Glomerular endothelial cell (primary cell): ENCODE data around the gene PLGRKT. TPM values are rescaled to one million over a fixed set of nuclear protein-coding genes. Genes with fewer than 3 reads are reported as not detected.
"Not testable (repeated sequence)": the region's sequence is repeated elsewhere in the genome, so short reads cannot be mapped to it uniquely, and the experiment has no call there.

Source experiments
- DNase-seq: peaks from one replicate; pipeline ENCODE4 v3.0.0-alpha.2; 2011; ENCODE audit warnings: low read depth, low spot score; ENCODE audit errors: extremely low read depth
- total RNA-seq: library from RNA; depleted of rRNA; stranded (reverse); fragments of >200 nt; gene quantifications from 2 replicates; pipeline ENCODE4 v1.2.3, GENCODE V29; 2015

Gene PLGRKT
- total RNA-seq, 1 donor from 2014 or later: 13.0 TPM

DNA sequence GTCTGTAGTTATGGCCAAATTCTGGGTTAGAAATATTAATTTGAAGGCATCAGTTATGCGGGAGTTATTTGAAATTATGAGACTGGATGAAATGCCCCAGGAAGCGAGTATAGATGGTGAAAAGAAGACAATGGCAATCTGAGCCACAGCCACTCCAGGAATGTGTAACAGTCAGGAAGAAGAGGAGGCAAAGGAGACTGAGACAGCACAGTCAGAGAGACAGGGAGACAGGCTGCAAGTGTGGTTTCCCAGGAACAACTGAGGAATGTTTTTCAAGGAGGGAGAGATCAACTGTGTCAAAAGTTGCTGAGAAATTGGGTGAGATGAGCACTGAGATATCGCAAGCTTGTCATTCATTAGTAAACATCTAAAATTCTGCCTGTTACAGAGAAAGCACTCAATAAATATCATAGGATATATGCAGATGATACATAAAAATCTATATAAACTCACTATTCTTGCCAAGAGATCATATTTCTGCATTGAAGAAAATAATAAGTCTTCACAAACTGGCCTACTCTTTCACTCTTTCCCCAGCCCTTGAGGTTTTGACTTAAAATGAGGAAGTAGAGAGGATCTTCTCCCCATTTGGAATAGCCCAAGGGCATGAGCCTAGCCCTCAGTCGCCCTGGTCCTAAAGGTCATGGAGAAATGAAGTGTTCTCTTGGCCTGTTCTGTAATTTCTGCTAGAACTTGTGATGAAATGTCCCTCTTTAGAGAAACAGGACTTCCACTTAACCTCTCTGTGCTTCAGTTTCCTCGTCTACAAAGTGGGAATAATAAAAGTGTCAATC is 49.5 kb downstream of the PLGRKT start:
- DNase-seq: no peak

DNA sequence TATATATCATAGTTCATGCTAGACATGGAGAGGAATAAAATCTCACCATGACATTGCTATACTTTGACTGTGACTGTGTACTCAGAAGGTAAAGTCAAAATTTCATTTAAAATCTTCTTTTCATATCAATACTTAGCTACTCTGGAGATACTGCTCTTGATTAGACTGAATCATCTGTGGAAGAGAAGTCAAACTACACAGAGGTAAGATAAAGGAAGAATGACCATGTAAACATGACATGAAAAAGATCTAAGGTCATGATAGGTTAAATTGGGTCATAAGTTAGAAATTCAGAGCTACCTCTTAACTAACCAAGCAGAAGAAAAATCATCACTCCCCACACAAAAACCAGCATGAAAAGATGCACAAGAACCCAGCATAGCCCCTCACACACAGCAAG is 53.3 kb downstream of the PLGRKT start:
- DNase-seq: no peak

DNA sequence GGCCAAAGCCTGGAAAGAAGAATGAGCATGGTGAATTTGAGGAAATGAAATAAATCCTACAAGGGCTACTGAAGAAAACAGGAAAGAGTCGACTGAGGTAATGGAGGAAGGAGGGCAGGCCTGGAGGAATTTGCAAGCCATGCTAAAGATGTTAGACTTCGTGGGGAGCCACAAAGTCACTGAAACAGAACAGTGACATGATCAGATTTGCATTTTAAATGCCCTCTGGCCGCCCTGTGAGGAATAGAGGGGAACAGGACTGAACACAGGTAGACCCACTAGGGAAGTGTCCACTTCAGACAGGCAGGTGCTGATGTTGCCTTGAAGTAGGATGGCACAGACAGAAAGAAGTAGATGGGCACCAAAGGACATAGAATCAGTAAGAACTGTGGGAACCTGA is 55.2 kb downstream of the PLGRKT start:
- DNase-seq: no peak

DNA sequence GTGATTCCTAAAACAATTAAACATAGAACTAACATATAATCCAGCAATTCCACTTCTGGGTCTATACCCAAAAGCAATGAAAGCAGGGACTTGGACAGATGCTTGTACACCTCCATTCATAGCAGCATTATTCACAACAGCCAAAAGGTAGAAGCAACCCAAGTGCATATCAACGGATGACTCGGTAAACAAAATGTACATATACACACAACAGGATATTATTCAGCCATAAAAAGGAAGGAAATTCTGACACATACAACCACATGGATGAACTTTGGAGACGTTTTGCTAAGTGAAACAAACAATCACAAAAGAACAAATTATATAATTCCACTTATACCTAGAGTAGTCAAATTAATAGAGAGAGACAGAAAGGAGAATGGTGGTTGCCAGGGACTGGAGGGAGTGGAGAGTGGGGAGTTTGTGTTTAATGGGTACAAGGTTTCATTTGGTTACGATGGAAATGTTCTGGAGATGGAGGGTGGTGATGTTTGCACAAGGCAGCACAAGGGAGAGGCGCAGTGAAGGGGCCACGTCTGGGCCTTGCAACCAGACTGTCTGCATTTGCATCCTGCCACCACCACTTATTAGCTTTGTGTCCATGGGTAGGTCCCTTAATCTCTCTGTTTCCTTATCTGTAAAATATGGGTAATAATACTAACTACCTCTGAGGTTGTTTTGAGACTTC is 61.8 kb downstream of the PLGRKT start:
- peak; percentile 66 for DNase-seq

DNA sequence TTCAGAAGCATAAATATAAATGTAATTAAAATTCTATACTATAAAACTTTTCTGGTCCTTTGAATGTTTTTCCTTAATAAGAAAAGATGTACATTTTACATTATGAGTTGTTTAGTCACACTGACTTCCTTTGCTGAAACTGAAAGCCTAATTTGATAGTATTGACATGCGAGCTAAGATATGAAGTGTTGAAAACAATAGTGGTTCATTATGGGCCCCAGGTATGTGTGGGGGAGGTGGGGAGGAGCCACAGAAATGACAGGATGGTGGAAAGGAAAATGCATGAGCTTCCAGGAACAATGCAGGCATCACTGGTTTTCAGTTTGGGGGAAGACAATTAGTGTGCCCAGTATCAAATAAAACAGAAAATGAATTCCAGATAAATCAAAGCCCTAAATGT is 62.6 kb downstream of the PLGRKT start:
- DNase-seq: no peak

DNA sequence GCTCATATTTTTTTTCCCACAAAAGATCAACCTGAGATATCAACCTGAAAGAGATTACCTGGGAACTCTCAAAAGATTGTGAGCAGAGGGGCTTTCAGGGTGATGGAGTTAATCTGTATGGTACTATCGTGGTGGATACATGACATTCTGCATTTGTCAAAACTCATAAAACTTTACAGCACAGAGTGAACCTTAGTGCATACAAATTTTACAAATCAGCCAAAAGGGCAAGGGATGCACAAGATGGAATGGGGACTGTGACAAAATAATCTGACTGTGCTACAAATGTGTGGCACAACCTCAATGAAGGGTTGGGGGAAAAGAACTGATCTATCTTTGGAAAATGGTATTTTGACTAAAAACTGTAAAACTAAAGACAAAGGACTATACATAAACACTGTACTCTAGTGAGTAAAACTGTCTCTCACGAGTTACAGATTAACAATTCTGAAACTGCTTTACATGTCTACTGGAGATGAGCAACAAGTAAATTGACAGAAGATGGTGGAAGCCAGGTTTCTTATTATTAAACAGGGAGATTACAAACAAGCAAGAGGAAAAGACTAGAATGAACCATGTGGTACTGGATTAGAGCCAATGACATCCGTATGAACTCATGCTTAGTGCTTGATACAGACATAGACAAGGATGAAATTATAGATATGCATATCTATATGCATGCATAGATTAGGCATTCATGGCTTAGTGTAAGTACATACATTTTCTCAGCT is 73.3 kb downstream of the PLGRKT start:
- no peak for DNase-seq

DNA sequence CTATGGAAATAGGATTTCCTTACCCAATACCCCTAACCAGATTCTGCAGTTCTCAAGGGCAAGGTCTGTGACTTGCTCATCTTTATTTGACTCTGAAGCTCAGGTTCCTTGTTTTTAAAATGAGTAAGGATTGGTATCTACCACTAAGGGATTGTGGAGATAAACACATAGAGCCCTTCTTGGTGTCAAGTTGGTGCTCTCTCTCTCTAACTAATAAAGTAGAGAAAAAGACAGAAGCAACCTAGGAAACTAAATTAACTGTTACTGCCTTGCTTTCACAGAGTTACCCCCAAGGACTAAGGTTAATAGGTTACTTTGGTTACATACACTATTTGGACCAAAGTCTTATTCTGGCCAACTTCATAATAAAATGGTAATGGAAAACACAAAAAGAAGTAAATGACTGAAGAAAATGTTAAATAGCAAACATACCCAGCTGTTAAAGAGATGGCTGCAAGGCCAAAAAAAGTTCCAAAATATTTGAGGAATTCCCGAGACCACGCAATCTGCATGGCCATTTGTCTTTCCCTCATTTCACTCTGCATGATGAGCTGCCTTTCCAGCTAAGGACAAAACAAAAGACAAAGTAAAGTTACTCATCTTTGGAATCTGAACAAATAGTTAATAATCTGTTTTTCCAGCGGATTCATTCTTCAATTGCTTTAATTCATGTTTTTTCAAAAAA is 76.3 kb downstream of the PLGRKT start:
- DNase-seq: no peak

DNA sequence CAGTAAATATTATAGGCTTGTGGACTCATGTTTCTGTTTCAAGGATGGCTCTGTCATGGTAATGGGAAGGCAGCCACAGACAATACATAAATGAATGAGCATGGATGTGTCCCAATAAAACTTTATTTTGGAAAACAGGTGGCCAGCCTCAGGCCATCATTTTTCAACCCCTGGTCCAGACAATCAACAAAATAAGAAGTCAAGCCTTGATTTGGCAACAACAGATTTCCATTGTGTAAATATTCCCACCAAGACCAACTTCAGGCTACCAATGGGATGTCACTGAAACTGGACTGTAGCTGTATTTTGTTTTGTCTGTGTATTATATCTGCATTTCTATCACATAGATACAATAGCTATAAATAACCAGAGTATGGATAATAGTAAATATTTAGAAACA is 77.4 kb downstream of the PLGRKT start:
- no peak for DNase-seq

DNA sequence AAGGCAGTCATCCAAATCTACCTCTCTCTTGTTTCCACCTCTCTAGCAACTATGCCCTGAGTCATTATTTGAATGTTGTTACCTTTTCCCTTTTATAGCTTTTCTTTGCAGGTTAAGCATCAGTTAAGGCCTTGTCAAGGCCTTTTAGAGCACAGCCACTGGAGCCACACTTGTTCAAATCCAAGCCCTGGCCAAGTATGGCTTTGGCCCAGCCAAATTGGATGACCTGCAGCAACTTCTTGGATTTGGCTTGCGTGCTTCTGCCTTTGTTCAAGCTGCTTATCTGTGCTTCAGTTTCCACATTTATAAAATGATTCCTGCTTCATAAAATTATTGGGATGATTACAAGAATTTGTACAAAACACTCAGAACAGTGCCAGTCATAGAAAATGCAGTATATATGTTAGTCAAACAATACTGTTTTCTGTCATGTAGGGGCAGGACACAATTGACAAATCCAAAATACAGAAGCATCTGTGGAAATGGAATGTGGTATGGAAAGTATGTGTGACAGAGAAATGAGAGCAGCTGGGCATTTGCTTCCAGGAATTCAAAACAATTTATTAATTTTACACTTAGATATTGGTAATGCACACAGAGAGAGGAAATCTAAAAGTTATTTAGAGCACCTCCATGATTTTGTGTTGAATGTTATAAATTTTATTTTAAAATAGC is 80.2 kb downstream of the PLGRKT start:
- DNase-seq: no peak

DNA sequence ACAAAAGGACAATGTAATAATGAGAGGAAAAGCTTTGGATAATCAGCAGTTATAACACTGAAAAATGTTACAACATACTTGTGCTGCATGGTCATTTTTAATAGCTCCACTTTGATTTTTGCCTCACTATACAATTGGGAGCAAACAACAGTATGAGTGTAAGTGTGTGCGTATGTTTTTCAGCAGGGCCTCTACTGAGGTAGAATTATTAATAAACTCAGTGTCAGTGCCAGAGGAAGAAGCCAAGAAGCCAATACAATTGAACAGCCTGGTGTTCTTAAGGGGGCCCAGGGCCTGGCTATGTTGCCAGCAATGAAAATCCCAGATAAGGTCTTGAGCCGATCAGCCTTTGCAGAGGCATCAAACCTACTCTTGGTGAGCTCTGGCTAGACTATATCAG is 81.9 kb downstream of the PLGRKT start:
- no peak for DNase-seq

DNA sequence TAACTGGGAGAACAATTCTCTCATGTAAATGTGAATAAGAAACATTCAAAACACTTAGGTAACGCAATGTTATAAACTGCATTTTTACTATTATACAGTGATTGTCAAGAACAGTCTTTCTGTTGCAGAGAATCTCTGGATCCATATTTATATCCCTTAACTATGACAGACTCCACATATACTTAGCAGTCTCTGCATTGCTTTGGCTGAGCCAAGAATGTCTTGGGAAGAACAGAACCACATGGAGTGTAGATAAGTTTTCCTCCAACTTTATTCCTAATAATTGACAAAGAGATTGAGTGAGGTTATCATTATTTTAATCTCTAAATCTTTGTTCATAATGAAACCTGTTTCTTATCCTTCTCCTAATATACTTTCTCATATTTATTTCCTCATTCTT is 82.5 kb downstream of the PLGRKT start:
- no peak for DNase-seq

DNA sequence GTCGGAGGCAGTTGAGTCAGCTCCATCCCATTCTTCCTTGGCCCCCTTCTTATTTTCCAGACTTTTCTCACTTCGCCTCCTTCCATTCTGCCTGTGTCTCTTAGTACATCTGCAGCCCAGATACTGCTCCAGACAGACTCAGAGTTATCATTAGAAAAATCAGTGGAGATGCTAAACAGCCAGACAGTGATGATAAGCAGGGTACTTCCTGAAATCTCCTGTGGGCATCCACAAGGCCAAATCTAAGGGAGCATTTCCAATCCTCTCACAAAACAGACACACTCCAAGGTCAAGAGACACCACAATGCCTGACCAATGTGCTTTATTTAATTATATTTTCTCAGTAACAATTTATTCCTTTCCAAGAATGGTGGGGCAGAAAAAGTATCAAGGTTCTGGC is 83.5 kb downstream of the PLGRKT start:
- no peak for DNase-seq

DNA sequence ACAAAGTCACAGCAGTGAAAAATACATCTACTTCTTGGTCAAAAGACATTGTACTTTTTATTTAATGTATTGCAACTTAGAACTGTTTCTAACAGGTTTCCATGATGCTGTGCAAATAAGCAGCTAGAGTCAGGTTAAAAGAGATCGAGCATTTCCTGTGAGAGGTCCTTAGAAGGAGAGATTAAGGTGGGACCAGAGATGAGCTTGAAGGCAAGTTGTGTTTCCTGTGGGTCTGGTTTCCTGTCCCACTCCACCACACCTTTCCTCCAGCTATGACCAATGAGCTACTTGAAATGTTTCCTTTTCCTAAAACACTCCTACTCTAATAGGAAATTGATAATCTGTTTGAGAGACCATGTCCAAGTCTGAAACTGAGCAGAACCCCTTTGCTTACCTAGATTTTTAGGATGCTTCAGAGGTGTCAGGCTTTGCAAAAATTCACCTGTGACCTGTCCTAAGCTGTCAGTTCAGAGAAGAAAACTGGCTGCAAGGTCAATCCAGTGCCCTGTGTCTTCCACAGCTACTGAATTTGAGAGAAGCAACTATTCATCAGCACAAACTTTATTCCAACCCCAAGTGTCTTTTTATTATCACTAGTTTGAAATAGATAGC is 85.0 kb downstream of the PLGRKT start:
- no peak for DNase-seq

DNA sequence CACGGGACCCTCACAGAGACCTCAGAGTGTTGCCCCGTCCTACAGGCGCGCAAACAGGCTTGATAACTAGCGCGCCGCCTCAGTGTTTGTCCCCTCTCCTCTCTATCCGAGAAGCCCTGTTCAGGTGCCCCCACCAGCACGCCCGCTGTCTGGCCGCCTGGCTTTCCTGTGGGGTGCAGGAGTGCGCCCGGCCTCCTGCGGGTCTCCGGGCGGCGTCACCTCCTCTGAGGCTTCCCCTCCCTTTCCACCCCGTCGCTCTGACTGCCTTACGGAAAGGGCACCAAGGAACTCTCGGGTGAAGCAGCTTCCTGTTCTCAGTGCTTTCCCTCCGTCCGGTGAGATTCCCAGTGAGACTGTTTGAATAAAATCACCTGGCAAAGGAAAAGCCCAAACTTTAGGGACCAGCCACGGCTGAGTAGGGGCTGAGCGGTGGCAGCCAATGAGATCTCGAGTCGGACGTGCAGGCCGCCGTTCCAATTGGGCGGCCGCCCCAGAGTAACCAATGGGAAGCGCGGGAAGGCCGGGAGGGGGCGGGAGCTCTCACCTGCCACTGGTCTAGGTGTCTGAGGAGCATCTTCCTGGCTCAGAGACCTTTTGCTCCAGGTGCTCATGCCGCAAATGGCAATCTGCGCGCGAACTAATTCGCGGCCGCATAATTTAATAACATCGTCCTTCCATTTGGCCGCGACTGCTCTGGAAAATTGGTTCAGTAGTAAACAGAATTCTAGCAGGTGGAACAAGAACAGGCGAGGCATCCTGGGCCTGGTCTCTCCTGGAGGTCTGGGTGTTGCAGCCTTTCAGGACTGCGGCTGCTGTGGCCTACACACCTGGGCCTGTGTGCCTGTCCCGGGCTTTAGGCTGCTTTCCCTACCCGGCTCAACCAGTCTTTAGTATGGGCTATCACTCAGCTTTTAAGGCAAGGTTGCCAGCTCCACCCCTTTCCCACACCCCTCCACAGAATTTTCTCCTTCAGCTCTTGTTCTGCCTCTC is 98.4 kb downstream of the PLGRKT start, which contains the start of gene RLN1:
Gene RLN1 (minus strand): TSS at position 885 of the 990 bp plus-strand sequence. CDS start 130 bp downstream, at position 755.
- DNase-seq: not testable (repeated sequence)

DNA sequence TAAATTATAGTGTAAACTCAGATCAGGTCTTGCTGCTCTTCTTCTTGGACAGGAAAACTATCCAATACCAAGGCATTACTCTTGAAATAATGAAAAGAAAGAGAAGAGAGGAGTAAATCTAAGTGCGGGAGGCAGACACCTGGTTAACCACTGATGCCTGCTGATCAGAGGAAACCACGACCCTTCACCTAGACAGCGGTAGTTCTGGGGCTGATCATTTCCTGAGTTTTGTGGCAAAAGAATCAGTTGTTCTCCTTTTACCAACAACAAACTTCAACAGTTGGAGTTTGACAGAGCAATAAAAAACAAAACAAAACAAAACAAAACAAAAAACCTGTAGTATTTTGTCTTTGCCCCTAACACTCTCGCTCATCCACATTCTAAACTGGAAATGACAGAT is 101.0 kb downstream of the PLGRKT start:
- DNase-seq: no peak

DNA sequence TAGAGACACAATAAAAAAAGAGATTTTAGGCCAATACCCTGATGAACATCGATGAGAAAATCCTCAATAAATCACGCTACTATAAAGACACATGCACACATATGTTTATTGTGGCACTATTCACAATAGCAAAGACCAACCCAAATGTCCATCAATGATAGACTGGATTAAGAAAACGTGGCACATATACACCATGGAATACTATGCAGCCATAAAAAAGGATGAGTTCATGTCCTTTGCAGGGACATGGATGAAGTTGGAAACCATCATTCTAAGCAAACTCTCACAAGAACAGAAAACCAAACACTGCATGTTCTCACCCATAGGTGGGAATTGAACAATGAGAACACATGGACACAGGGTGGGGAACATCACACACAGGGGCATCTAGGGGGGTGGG is 106.4 kb downstream of the PLGRKT start:
- DNase-seq: not testable (repeated sequence)

DNA sequence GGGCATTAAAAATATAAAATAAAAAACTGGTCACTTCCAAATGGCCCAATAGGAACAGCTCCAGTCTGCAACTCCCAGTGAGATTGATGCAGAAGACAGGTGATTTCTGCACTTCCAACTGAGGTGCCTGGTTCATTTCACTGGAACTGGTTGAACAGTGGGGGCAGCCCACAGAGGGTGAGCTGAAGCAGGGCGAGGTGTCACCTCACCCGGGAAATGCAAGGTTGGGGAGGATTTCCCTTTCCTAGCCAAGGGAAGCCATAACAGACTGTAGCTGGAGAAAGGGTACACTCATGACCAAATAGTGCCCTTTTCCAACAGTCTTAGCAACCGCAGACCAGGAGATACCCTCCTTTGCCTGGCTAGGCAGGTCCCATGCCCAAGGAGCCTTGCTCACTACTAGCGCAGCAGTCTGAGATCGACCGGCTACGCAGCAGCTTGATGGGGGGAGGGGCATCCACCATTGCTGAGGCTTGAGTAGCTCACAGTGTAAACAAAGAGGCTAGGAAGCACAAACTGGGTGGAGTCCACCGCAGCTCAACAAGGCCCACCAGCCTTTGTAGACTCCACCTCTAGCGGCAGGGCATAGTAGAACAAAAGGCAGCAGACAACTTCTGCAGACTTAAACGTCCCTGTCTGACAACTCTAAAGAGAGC is 110.7 kb downstream of the PLGRKT start:
- no peak for DNase-seq

DNA sequence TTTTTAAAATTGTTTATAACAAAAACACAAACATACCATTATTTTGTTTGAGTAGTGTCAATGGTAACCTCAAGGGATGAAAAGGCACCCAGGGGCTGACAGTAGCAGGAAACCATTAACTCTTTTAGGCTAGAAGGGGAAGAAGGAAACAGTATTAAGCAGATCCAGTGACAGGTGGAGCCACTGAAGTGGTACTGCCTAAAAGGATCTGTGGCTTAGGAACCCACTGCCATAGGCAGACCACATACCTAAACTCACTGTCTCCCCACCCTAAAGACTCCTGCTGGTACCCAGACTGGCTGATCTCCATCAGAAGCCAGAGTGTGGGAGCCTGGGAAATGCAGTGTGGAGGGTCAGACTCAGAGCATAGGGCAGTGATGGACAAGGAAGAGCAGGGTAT is 111.5 kb downstream of the PLGRKT start:
- DNase-seq: no peak
